Cardiac fibroblast (primary cell): ENCODE results near the gene SLC17A8.
"Not testable (repeated sequence)": the region's sequence is repeated elsewhere in the genome, so short reads cannot be mapped to it uniquely, and the experiment has no call there.

Experiments used
- DNase-seq, 2 donors: peaks; one replicate each; pipeline versions ENCODE4 v3.0.0 to v3.0.0-alpha.2; 2010; ENCODE audit warnings: low read depth in 2 of 2
- H3K4me3 ChIP-seq, 2 donors: replicated peaks in 1 of 2; 1 replicate in 1 of 2; 2 replicates in 1 of 2; pipeline ENCODE4 v1.5.1; 2011; ENCODE audit warnings: low read depth in 2 of 2, low read length in 2 of 2, mild to moderate bottlenecking in 2 of 2, moderate library complexity in 1 of 2
- TF ChIP-seq, protein P1 (sequence below): IDR thresholded peaks from one replicate; pipeline ENCODE4 v1.5.1; 2011; ENCODE audit warnings: low read depth, mild to moderate bottlenecking, low read length, inconsistent platforms

The SLC17A8 gene

DNA sequence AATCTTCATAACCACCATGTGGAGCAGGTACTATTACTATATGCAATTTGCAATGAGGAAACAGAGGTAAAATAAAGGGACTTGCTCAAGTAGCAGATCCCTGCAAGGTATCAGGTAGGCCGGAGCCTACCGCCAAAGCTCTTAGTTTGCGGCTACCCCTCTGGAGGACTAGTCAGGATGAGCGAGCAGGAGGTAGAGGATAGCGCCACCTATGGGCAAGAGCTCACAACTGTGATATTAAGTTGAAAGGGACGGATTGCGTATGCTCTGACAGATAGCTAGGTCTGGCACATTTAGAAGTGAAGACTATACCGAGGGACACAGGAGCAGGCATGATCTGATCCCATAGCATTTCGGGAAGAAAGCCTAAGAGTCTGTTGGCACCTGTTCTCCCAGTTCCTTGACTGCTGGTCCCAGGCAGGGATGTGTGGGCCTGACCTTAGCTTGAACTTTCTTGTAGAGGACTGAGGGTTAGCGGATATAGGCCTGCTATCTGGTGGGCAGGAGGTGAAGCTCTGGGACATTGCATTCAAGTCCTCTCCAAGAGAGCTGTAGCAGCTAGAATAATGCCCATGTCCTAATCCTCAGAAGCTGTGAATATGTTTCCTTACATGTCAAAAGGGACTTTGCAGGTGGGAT is 48.0 kb downstream of the SLC17A8 start:
- TF ChIP-seq, protein P1, sequence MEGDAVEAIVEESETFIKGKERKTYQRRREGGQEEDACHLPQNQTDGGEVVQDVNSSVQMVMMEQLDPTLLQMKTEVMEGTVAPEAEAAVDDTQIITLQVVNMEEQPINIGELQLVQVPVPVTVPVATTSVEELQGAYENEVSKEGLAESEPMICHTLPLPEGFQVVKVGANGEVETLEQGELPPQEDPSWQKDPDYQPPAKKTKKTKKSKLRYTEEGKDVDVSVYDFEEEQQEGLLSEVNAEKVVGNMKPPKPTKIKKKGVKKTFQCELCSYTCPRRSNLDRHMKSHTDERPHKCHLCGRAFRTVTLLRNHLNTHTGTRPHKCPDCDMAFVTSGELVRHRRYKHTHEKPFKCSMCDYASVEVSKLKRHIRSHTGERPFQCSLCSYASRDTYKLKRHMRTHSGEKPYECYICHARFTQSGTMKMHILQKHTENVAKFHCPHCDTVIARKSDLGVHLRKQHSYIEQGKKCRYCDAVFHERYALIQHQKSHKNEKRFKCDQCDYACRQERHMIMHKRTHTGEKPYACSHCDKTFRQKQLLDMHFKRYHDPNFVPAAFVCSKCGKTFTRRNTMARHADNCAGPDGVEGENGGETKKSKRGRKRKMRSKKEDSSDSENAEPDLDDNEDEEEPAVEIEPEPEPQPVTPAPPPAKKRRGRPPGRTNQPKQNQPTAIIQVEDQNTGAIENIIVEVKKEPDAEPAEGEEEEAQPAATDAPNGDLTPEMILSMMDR: peak; percentile 56
- peak; percentile 55 to 56 for DNase-seq
- H3K4me3 ChIP-seq: no peak overlapping the region

DNA sequence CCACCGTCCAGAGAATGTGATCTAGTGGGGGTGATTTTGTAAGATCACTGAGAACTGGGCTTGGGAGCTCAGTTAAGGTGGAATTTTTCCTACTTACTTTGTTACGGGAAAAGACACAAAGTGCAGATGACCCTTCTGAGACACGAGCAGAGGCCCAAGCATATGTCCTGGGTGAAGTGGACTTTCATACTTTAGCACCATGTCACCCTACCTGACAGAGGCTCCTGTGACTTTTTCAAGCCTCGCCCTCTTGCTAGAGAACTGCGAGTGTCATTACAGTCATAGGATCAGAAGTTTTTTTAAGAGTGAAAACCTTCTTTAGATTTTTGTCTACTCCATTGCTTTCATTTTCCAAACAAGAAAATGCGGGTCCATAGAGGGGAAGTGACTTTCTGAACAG is 56.1 kb downstream of the SLC17A8 start:
- TF ChIP-seq, protein P1: no peak
- DNase-seq: no peak
- no peak overlapping the region for H3K4me3 ChIP-seq

DNA sequence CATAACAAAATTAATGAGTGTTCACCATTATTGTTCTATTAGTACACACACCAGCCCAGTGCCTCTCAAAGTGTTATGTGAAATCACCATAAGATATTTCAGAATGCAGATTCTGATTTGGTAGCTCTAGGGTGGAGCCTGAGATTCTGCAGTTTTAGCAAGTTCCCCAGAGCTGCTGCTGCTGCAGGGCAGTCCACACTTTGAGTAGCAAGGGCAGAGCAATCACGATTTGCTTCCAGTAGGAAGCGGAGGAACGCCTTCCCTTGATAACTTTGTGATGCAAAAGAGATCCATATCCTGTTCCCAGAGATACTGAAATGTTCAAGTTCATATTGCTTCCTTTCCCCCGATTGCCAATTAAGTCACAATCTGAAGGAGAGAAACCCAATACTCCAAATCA is 57.9 kb downstream of the SLC17A8 start:
- DNase-seq: no peak
- no peak overlapping the region for H3K4me3 ChIP-seq
- TF ChIP-seq, protein P1: no peak

GRCh38 chr12:100422646-100423045 is 65.8 kb downstream of the SLC17A8 start:
- no peak overlapping the region for H3K4me3 ChIP-seq
- TF ChIP-seq, protein P1: no peak
- no peak for DNase-seq

DNA sequence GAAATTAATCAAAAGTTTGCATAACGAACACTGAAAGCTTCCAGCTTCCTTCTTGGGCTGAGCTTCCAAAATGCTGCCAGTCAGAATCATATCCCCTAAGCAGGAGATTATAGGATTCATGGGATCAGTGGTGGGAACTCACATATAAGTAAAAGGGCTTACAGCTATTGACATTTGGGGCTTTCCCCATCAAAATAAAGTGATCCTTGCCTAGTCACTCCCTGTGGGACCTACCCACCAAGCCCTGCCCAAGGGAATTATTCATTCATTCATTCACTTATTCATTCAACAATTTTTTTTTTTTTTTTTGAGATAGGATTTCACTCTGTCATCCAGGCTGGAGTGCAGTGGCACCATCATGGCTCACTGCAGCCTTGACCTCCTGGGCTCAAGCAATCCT is 69.3 kb downstream of the SLC17A8 start:
- no peak overlapping the region for H3K4me3 ChIP-seq
- TF ChIP-seq, protein P1: no peak
- no peak for DNase-seq

- TF ChIP-seq, protein P1: no peak
- H3K4me3 ChIP-seq: no peak overlapping the region
- DNase-seq: peak; percentile 10 to 73
These were observed 70.2 kb downstream of the SLC17A8 start for GRCh38 chr12:100427078-100427477.

GRCh38 chr12:100430251-100430650 is 73.4 kb downstream of the SLC17A8 start:
- not testable (repeated sequence) for DNase-seq, H3K4me3 ChIP-seq
